ENCODE data around the gene ACAN.
"Not testable (repeated sequence)": the region's sequence is repeated elsewhere in the genome, so short reads cannot be mapped to it uniquely, and the experiment has no call there.

ACAN gene

GRCh38 chr15:88902846-88903245 is 99.6 kb downstream of the ACAN start:
- no peak for DNase-seq (ENCODE audit: low read depth)

DNA sequence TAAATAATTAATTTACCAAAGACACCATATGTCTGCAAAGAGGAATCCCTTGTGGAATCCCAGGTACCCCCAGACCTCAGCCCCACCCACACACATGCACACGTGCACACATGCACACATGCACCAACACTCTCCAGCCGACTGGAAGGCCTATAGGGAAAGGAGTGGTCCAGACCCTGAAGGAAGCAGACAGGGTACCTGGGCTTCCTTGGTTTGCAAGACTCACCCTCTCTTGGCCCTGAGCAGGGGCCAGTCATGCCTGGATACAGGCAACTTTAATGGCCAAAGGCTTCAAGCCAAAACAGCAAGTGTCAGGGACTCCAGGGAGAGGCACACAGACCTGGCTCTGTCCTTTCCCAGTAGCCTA is 101.0 kb downstream of the ACAN start:
- DNase-seq (ENCODE audit: low read depth), result no peak

DNA sequence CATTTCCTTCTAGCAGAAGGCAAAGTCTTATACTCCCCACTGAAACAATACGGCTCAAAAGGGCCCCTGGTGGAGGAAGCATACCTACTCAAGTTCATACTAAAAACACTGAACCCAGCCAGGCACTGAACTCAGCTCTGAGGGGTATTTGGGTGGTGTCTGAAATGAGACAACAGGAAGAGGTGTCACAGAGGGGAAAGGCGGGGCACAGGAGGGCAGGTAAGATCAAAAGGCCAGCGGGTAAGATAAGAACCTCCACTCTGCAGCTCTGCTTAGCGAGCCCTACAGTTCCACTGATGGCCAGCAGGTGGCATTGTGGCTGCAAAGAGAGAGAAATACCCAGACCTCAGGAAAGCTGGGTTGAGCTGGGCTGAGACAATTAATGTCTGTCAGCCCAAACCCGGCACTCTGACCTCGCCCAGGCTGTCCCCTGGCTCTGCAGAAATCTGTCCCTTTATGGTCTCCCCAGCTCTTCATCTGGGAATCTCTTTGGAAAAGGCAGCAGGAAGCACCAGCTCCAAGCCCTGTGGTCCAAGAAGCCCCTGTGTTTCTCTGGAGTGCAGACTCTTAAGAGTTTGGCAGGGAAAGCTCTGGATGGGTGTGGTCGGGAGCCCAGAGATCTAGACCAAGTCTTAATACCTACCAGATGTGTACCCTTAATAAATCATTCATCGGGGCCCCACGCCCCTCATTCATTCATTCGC is 101.5 kb downstream of the ACAN start:
- DNase-seq (ENCODE audit: low read depth), result peak; percentile 78

- DNase-seq (ENCODE audit: low read depth), result no peak
These were observed 102.3 kb downstream of the ACAN start for GRCh38 chr15:88905576-88905975.

DNA sequence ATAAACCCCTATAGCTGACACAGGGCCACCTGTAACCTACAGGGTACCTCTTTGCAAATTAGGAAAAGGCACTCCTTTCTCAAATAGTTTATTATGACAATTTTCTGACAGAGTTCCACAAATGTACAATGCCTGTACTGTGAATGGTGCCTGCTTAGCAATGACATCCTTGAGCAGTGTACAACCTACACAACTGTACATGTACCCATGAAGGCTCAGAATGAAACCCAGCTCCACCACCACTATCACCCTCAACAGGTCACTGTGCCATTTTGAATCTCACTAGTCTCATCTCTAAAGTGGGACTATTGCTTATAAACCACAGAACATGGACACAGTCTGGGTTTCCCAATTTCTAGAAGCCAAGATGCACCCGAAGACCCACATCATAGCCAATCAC is 102.9 kb downstream of the ACAN start:
- DNase-seq (ENCODE audit: low read depth), result no peak

DNA sequence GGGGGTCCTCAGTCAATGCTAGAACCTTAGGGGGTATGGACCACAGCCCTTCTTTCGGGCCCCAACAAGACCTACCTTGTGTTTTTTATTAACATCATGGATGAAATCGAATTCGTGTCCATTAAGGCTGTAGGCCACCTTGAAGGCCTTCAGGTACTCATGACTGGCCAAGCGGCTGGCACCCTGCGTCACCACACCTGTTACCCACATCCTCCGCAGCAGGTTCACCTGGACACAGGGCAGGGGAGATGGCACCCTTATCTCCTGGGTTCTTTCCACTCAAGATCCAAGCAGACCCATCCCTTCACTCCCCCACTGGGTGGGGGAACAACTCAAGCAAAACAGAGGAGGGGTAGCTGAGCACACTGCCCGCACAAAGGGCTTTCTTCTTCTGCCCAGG is 103.3 kb downstream of the ACAN start:
- no peak for DNase-seq (ENCODE audit: low read depth)

- DNase-seq (ENCODE audit: low read depth), result no peak
These were observed 103.9 kb downstream of the ACAN start for GRCh38 chr15:88907111-88907510.

DNA sequence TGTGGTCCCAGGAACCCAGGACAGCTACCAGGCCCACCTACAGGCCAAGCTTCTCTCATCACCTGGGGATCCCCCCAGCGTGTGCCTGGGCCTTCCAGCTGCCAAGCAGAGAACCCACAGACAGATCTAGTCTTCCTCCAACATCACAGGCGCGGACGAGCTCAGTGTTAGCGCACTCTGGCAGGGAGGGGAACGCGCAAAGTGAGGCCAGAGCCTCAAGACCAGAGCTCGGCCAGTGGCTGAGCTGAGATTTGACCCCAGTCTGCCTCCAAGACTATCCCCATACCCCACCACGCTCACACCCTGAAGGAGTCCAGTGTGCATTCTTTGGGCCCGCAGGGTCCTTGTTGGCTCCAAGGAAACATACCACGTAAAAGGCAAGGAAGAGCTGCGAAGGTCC is 104.9 kb downstream of the ACAN start:
- DNase-seq (ENCODE audit: low read depth), result no peak

DNA sequence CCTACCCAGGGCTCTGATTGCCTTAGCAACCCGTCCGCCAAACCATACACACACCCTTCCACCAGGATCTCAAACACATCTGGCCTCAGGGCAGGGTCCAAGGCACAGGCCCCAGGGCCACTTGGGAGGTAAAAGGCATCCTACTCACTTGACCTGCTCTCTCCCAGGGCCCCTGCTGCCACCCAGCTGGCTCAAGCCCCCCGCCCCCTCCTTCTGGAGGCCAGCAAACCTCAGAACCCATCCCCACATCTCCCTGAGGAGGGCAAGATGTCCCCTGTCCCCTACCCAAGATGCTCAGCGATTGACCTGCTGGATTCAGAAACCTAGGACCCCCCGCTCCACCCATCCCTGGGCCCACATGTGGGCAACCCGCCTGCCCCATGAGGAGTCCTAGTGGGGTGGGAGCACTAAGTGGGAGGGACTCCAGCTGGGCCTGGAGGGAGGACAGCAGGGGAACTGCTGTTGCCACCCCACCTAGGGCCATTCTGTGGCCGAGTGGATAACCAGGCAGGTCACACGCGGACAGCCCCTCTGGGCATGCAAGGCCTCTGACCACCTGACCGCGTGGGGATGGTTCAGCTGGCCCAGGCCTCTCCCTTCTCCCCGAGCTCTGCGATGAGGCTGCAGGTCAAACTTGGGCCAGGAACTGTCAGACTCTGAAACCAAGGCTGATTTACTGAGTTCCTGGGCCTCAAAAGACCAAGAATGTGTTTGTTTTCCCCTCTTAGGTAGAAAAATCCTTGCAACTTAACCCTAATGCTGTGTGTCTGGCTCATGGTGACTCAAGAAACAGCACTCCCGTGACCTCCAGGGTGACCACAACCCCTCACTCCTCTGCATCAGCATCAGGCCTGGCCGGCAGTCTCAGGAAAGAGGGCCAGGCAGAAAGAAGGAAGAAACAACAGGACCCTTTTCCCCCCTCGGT is 105.7 kb downstream of the ACAN start:
- DNase-seq (ENCODE audit: low read depth), result no peak

DNA sequence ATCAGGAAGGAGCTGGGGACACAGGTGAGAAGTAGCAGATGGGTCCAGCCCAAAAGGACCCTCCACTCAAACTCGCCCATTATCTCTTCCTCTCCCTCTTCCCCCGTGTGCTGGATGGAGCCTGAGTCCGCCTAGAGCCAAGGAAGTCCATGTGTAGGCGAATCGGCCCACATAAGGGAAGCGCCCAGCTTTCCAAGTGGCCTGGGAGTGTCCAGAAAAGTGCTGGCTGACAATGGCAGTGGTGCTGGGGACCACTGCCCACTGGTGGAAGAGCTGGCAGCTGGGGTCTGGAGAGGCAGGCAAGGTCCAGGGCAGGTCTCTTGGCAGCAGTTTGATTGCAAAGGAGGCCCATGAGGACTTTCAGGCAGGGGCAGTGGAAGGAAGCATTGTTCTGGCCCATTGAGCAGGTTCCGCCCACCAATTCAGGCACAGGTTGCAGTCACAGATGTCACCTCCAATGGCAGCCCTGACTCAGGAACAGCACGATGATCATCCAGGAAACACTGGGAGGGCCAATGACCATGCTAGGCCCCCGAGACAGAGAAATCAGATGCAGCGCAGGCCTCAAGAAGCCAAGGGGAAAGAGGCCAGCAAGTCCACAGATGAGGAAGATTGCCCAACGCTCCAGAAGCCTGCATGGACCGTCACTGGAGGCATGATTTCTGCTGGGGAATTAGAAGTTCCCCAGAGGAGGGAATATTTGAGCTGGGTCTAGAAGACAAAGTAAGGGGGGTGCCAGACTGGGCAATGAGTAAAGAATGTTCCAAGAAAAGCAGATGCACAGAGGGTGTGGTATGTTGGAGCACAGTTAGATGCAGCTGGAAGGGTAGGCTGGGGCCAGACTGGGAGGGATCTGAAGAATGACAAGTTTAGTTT is 107.0 kb downstream of the ACAN start:
- no peak for DNase-seq (ENCODE audit: low read depth)

- no peak for DNase-seq (ENCODE audit: low read depth)
These were observed 108.5 kb downstream of the ACAN start for GRCh38 chr15:88911766-88912118.

- DNase-seq (ENCODE audit: low read depth), result no peak
These were observed 109.3 kb downstream of the ACAN start for GRCh38 chr15:88912500-88912921.

- peak; percentile 62 for DNase-seq (ENCODE audit: low read depth)
These were observed 110.0 kb downstream of the ACAN start, which contains the start of gene MFGE8 for GRCh38 chr15:88913017-88913849. MFGE8 (minus strand) TSS chr15:88913379; CDS start chr15:88913319, 60 bp downstream.

- DNase-seq (ENCODE audit: low read depth), result no peak
These were observed 110.6 kb downstream of the ACAN start for GRCh38 chr15:88913850-88914169.

- no peak for DNase-seq (ENCODE audit: low read depth)
These were observed 112.1 kb downstream of the ACAN start for GRCh38 chr15:88915354-88915753.

- DNase-seq (ENCODE audit: low read depth), result no peak
These were observed 114.5 kb downstream of the ACAN start for GRCh38 chr15:88917760-88918159.

DNA sequence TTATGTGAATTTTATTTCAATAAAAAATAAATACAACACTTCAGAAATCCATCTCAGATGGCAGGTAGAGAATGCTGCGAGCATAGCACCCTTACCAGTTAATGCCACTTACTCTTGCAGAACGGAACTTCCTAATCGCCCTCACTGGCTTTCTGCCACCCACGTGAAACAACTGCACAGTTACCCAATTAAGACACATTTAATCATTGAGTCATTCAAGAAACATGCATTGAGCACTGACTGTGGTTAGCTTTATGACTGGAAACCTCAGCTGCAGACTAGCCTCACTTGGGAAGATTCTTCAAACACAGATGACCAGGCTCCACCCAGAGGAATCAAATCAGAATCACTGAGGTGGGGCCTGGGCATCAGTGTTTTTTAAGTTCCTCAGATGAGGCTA is 115.5 kb downstream of the ACAN start:
- no peak for DNase-seq (ENCODE audit: low read depth)

DNA sequence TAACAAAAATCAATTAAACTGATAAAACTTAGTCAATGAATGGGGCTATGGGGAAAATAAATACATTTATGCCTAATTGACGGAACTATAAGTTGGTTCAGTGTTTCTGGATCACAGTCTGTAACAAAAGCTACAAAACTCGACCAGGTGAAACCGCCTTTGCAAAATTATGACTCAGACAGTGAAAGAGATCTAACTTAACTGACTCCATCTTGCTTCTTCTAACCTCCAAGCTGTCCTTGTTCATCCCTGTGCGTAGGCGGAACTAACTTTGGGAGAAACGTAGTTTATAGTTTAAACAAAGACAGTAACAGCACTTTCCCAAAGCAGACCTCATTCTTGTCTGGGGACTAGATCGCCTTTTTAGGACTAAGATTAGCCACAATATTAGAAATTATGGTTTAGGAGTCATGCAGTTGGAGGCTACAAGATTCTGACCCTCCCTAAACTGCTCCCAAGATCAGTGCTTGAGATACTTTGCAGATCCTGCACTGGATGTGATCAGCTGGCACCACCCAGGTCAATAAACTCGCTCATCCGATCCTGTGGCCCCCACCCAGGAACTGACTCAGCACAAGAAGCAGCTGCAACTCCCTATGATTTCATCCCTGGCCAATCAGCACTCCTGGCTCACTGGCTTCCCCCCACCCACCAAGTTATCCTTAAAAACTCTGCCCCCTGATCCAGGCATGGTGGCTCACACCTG is 117.1 kb downstream of the ACAN start:
- DNase-seq (ENCODE audit: low read depth), result no peak

- not testable (repeated sequence) for DNase-seq (ENCODE audit: low read depth)
These were observed 117.7 kb downstream of the ACAN start for GRCh38 chr15:88920892-88921435.

Measured in stimulated activated CD8-positive, alpha-beta memory T cell treated with anti-CD3 and anti-CD28 coated beads, Interleukin-4, amount 100 ng/mL, for 24 hours (primary cell).